Measurements from ENCODE around the gene NELFB. TPM values are rescaled to one million over a fixed set of nuclear protein-coding genes. Genes with fewer than 3 reads are reported as not detected.

Gene NELFB
- total and polyA plus RNA-seq, 9 of the 15 experiments (the other 6 are each of a cell fraction or from before 2014, with no cell fraction given): 0.24 to 84.0 (median 29.7) TPM

- 0 out of 2 replicates have a peak, but pooled peaks cover 1% of the 10 kb centered on the region for H3K9me3 ChIP-seq (replicated peaks; ENCODE audit: control insufficient read depth, insufficient read depth, low read depth, low read length)
- POLR2A ChIA-PET: interaction anchor here (0.7 to 2.3 kb wide), 5 partner anchors 10 to 126 kb away, joined by 3 to 12 read pairs (median 4); partner anchors contain the start of genes EXD3, NOXA1 and TOR4A
- peaks cover 21 to 66% of the 10 kb centered on the region in 2 experiments for H3K4me1 ChIP-seq (replicated peaks in 1 of 2; ENCODE audit: control insufficient read depth in 2 of 2, insufficient read depth in 2 of 2, low read length in 2 of 2)
- intact Hi-C loops (cut with micrococcal nuclease) (no loop called here), in situ Hi-C loops (cut with MboI) (no loop called here)
- H3K79me2 ChIP-seq (ENCODE audit: control insufficient read depth, insufficient read depth, low read length): peaks cover 28% of the 10 kb centered on the region
- H2AFZ ChIP-seq (ENCODE audit: low read depth, low read length): peak overlapping the region; percentile 58
- CTCF ChIA-PET (ENCODE audit: low intra/inter-chr PET ratio): interaction anchor here (0.6 to 1.1 kb wide), 2 partner anchors 148 to 245 kb away, joined by 3 read pairs; no protein-coding TSS in a partner anchor
- H3K9me1 ChIP-seq (ENCODE audit: control insufficient read depth, insufficient read depth, low read length): no peaks in the 10 kb centered on the region
- H4K20me1 ChIP-seq (replicated peaks; ENCODE audit: control insufficient read depth, insufficient read depth, low read length): peaks cover 10% of the 10 kb centered on the region
- peak overlapping the region; percentile 60 for H3K4me2 ChIP-seq (ENCODE audit: insufficient read depth, low read length)
- WGBS (ENCODE audit: insufficient coverage, low coverage, missing lambda C conversion rate): 49% methylated on average over 22 of the region's 24 CpGs
- DNase-seq (ENCODE audit: extremely low read depth in 1 of 4, low spot score in 3 of 4) (peak in 1 of 4 experiments; percentile 54), FAIRE-seq (no peak), ATAC-seq (no peak)
- BruUV-seq (replicated peaks): no TSS peak
- H3K36me3 ChIP-seq (ENCODE audit: control insufficient read depth, insufficient read depth, low read length): peaks cover 8% of the 10 kb centered on the region; the same call in 1 of the 3 replicates
- H3K9ac ChIP-seq (ENCODE audit: insufficient read depth in 1 of 2, low read depth in 2 of 2, low read length in 2 of 2): peak overlapping the region; percentile 29 to 75; a peak in 3 of 4 replicates
- H3K27me3 ChIP-seq (ENCODE audit: control insufficient read depth in 2 of 2, insufficient read depth in 2 of 2, low read length in 2 of 2): no peaks in the 10 kb centered on the region
- H3K4me3 ChIP-seq: peak overlapping the region; percentile 55; the same call in 1 of the 2 replicates
- no peak overlapping the region; the same call in 2 of the 3 replicates for H3K27ac ChIP-seq (ENCODE audit: extremely low read depth, low read depth, low read length)
- TF ChIP-seq CC2D1A (IDR thresholded peaks at IDR 0.05) (no peak), ZNF740 (CRISPR knock-in tag; IDR thresholded peaks at IDR 0.05) (0 out of 2 replicates have a peak, but pooled peaks have one; percentile 30), ZNF740 (tag; IDR thresholded peaks at IDR 0.05) (no peak), KDM1A (IDR thresholded peaks at IDR 0.05) (peak in 1 of 2 experiments; percentile 51; a peak in 1 of 4 replicates), ZC3H8 (IDR thresholded peaks at IDR 0.05) (no peak), SREBF2 (CRISPR knock-in tag; IDR thresholded peaks at IDR 0.05) (no peak), DPF2 (IDR thresholded peaks at IDR 0.05) (no peak), ZFP36 (IDR thresholded peaks at IDR 0.05; ENCODE audit: low read depth, low read length, partially characterized antibody) (peak; percentile 33), PRMT5 (CRISPR knock-in tag; IDR thresholded peaks at IDR 0.05) (no peak), MXI1 (IDR thresholded peaks at IDR 0.05; ENCODE audit: low read depth, low read length) (no peak), POLR2H (tag; IDR thresholded peaks at IDR 0.05; ENCODE audit: low read depth) (no peak)
- TF ChIP-seq, protein P1, sequence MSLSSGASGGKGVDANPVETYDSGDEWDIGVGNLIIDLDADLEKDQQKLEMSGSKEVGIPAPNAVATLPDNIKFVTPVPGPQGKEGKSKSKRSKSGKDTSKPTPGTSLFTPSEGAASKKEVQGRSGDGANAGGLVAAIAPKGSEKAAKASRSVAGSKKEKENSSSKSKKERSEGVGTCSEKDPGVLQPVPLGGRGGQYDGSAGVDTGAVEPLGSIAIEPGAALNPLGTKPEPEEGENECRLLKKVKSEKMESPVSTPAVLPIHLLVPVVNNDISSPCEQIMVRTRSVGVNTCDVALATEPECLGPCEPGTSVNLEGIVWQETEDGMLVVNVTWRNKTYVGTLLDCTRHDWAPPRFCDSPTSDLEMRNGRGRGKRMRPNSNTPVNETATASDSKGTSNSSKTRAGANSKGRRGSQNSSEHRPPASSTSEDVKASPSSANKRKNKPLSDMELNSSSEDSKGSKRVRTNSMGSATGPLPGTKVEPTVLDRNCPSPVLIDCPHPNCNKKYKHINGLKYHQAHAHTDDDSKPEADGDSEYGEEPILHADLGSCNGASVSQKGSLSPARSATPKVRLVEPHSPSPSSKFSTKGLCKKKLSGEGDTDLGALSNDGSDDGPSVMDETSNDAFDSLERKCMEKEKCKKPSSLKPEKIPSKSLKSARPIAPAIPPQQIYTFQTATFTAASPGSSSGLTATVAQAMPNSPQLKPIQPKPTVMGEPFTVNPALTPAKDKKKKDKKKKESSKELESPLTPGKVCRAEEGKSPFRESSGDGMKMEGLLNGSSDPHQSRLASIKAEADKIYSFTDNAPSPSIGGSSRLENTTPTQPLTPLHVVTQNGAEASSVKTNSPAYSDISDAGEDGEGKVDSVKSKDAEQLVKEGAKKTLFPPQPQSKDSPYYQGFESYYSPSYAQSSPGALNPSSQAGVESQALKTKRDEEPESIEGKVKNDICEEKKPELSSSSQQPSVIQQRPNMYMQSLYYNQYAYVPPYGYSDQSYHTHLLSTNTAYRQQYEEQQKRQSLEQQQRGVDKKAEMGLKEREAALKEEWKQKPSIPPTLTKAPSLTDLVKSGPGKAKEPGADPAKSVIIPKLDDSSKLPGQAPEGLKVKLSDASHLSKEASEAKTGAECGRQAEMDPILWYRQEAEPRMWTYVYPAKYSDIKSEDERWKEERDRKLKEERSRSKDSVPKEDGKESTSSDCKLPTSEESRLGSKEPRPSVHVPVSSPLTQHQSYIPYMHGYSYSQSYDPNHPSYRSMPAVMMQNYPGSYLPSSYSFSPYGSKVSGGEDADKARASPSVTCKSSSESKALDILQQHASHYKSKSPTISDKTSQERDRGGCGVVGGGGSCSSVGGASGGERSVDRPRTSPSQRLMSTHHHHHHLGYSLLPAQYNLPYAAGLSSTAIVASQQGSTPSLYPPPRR (CRISPR knock-in tag; IDR thresholded peaks at IDR 0.05; ENCODE audit: borderline replicate concordance): no peak
Measured at GRCh38 chr9:137296670-137297664, 41.8 kb downstream of the NELFB start.
